Activated CD4-positive, alpha-beta T cell treated with anti-CD3 and anti-CD28 coated beads, Interleukin-2, amount 10 ng/mL, durations not matched to agents 7 days and 5 days (primary cell): ENCODE data around the gene ARL5A. TPM values are rescaled to one million over a fixed set of nuclear protein-coding genes. Genes with fewer than 3 reads are reported as not detected.
A peak's percentile ranks its signal among the peaks of the same experiment; 100 is the strongest.

Source experiments
- CTCF ChIA-PET: fragments of 350-600 bp; sonication (Branson Sonifier 250); formaldehyde crosslinking; loops from one replicate; lab custom pipeline; 2021; ENCODE audit warnings: antibody characterized with exemption; lab: Charles Lee
- POLR2A ChIA-PET: fragments of 350-600 bp; sonication (Branson Sonifier 250); formaldehyde crosslinking; loops from one replicate; lab custom pipeline; 2021; ENCODE audit warnings: antibody characterized with exemption; lab: Charles Lee
- DNase-seq: peaks from one replicate; pipeline ENCODE4 v3.0.0-alpha.2; 2020
- H3K27ac Mint-ChIP-seq: one replicate; pipeline ENCODE4 v1.8.0; 2021; ENCODE audit warnings: mild to moderate bottlenecking, moderate library complexity, mixed read lengths
- H3K27me3 Mint-ChIP-seq: one replicate; pipeline ENCODE4 v1.8.0; 2021; ENCODE audit warnings: mixed read lengths
- H3K36me3 Mint-ChIP-seq: one replicate; pipeline ENCODE4 v1.8.0; 2021; ENCODE audit warnings: low read depth, mixed read lengths
- H3K4me1 Mint-ChIP-seq: one replicate; pipeline ENCODE4 v1.8.0; 2021; ENCODE audit warnings: mixed read lengths
- H3K4me3 Mint-ChIP-seq: one replicate; pipeline ENCODE4 v1.8.0; 2021; ENCODE audit warnings: mild to moderate bottlenecking, moderate library complexity, mixed read lengths
- H3K9me3 Mint-ChIP-seq: one replicate; pipeline ENCODE4 v1.8.0; 2021; ENCODE audit warnings: mixed read lengths
- total RNA-seq, 2 experiments: library from RNA; stranded (reverse); gene quantifications; one replicate each; pipeline ENCODE4 v1.2.3, GENCODE V29; 2021

The ARL5A gene
- total RNA-seq, 2 experiments from 2014 or later: 47.4 to 49.0 TPM

- peaks cover 1% of the 10 kb centered on the region for H3K27me3 Mint-ChIP-seq
- CTCF ChIA-PET: interaction anchor here (1.5 kb wide), 1 partner anchor 9 kb away, joined by 3 read pairs; no protein-coding TSS in a partner anchor
- peak overlapping the region; percentile 90 for H3K27ac Mint-ChIP-seq
- peaks cover 9% of the 10 kb centered on the region for H3K36me3 Mint-ChIP-seq
- H3K9me3 Mint-ChIP-seq: no peaks in the 10 kb centered on the region
- POLR2A ChIA-PET: no interaction called here
- H3K4me3 Mint-ChIP-seq: peak overlapping the region; percentile 97
- peaks cover 35% of the 10 kb centered on the region for H3K4me1 Mint-ChIP-seq
- no peak for DNase-seq
These were observed 686 bp upstream of the ARL5A start for GRCh38 chr2:151828890-151829324.

- Mint-ChIP-seq H3K27me3 (no peaks in the 10 kb centered on the region), H3K4me1 (peaks cover 43% of the 10 kb centered on the region), H3K27ac (peak overlapping the region; percentile 88), H3K9me3 (no peaks in the 10 kb centered on the region), H3K36me3 (peaks cover 9% of the 10 kb centered on the region), H3K4me3 (peak overlapping the region; percentile 97)
- peak; percentile 33 for DNase-seq
- CTCF ChIA-PET: interaction anchor here (0.7 to 1.5 kb wide), 5 partner anchors 8 to 313 kb away, joined by 3 read pairs; no protein-coding TSS in a partner anchor
- POLR2A ChIA-PET: interaction anchor here (0.6 kb wide), 1 partner anchor 344 kb away, joined by 9 read pairs; no protein-coding TSS in a partner anchor
These were observed 568 bp downstream of the ARL5A start for GRCh38 chr2:151827564-151828142.

GRCh38 chr2:151826737-151827157 is 1.5 kb downstream of the ARL5A start:
- POLR2A ChIA-PET: no interaction called here
- DNase-seq: peak; percentile 9
- H3K36me3 Mint-ChIP-seq: peaks cover 9% of the 10 kb centered on the region
- peaks cover 47% of the 10 kb centered on the region for H3K4me1 Mint-ChIP-seq
- peak overlapping the region; percentile 97 for H3K4me3 Mint-ChIP-seq
- CTCF ChIA-PET: interaction anchor here (0.5 kb wide), 1 partner anchor 912 kb away, joined by 4 read pairs; no protein-coding TSS in a partner anchor
- H3K27me3 Mint-ChIP-seq: no peaks in the 10 kb centered on the region
- peak overlapping the region; percentile 88 for H3K27ac Mint-ChIP-seq
- H3K9me3 Mint-ChIP-seq: no peaks in the 10 kb centered on the region

- ChIA-PET CTCF (no interaction called here), POLR2A (no interaction called here)
- H3K36me3 Mint-ChIP-seq: peaks cover 20% of the 10 kb centered on the region
- no peaks in the 10 kb centered on the region for H3K9me3 Mint-ChIP-seq
- no peak overlapping the region for H3K27ac Mint-ChIP-seq
- H3K27me3 Mint-ChIP-seq: no peaks in the 10 kb centered on the region
- H3K4me3 Mint-ChIP-seq: no peak overlapping the region
- H3K4me1 Mint-ChIP-seq: peaks cover 60% of the 10 kb centered on the region
- no peak for DNase-seq
These were observed 3.3 kb downstream of the ARL5A start for GRCh38 chr2:151824886-151825285.

- POLR2A ChIA-PET: no interaction called here
- no peak for DNase-seq
- peaks cover 27% of the 10 kb centered on the region for H3K36me3 Mint-ChIP-seq
- H3K9me3 Mint-ChIP-seq: no peaks in the 10 kb centered on the region
- H3K4me1 Mint-ChIP-seq: peaks cover 57% of the 10 kb centered on the region
- no peak overlapping the region for H3K27ac Mint-ChIP-seq
- CTCF ChIA-PET: no interaction called here
- H3K27me3 Mint-ChIP-seq: no peaks in the 10 kb centered on the region
- no peak overlapping the region for H3K4me3 Mint-ChIP-seq
These were observed 4.6 kb downstream of the ARL5A start for GRCh38 chr2:151823651-151824050.

- no peaks in the 10 kb centered on the region for H3K9me3 Mint-ChIP-seq
- POLR2A ChIA-PET: no interaction called here
- DNase-seq: no peak
These were observed 8.3 kb downstream of the ARL5A start for GRCh38 chr2:151819920-151820319.

GRCh38 chr2:151817929-151818328 is 10.3 kb downstream of the ARL5A start:
- H3K4me1 Mint-ChIP-seq: peaks cover 24% of the 10 kb centered on the region

More at GRCh38 chr2:151819920-151820319, 8.3 kb downstream of the ARL5A start:
- peaks cover 34% of the 10 kb centered on the region for H3K36me3 Mint-ChIP-seq
- peaks cover 34% of the 10 kb centered on the region for H3K4me1 Mint-ChIP-seq
- no peak overlapping the region for H3K27ac Mint-ChIP-seq
- H3K4me3 Mint-ChIP-seq: no peak overlapping the region
- H3K27me3 Mint-ChIP-seq: no peaks in the 10 kb centered on the region
- CTCF ChIA-PET: interaction anchor here (0.6 to 1.2 kb wide), 3 partner anchors 8 to 1879 kb away, joined by 3 to 5 read pairs (median 4); partner anchors contain the start of gene ARL5A

DNA sequence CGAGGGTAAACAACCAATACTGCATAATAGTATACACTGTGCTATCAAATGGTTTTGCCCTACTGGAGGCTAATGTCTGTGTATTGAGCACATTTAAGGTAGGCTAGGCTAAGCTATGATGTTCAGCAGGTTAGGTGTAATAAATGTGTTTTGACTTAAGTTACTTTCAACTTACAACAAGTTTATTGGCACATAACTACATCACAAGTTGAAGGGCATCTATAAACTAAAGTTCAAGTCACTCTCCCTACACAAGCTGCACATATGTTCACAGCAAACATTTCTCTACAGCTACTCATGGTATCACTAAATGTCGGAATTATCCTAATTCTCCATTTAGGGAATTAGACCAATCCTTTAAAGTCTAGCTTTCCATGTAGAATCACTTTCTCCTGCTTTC is 11.4 kb downstream of the ARL5A start:
- Mint-ChIP-seq H3K36me3 (peaks cover 50% of the 10 kb centered on the region), H3K4me1 (peaks cover 17% of the 10 kb centered on the region), H3K27me3 (no peaks in the 10 kb centered on the region), H3K9me3 (no peaks in the 10 kb centered on the region), H3K4me3 (no peak overlapping the region), H3K27ac (no peak overlapping the region)
- CTCF ChIA-PET: interaction anchor here (0.7 to 1.7 kb wide), 3 partner anchors 11 to 28 kb away, joined by 3 to 6 read pairs (median 3); partner anchors contain the start of gene ARL5A
- POLR2A ChIA-PET: no interaction called here
- DNase-seq: no peak

More at GRCh38 chr2:151817929-151818328, 10.3 kb downstream of the ARL5A start:
- ChIA-PET CTCF (no interaction called here), POLR2A (no interaction called here)
- peaks cover 43% of the 10 kb centered on the region for H3K36me3 Mint-ChIP-seq
- DNase-seq: no peak
- H3K27me3 Mint-ChIP-seq: no peaks in the 10 kb centered on the region
- H3K27ac Mint-ChIP-seq: no peak overlapping the region
- no peak overlapping the region for H3K4me3 Mint-ChIP-seq
- no peaks in the 10 kb centered on the region for H3K9me3 Mint-ChIP-seq

GRCh38 chr2:151815821-151816489 is 12.3 kb downstream of the ARL5A start:
- DNase-seq: no peak
- no peak overlapping the region for H3K4me3 Mint-ChIP-seq
- H3K9me3 Mint-ChIP-seq: no peaks in the 10 kb centered on the region
- POLR2A ChIA-PET: no interaction called here
- no peak overlapping the region for H3K27ac Mint-ChIP-seq
- H3K36me3 Mint-ChIP-seq: peaks cover 50% of the 10 kb centered on the region
- peaks cover 11% of the 10 kb centered on the region for H3K4me1 Mint-ChIP-seq
- CTCF ChIA-PET: interaction anchor here (1.4 to 1.7 kb wide), 2 partner anchors 12 to 28 kb away, joined by 3 read pairs; partner anchors contain the start of gene ARL5A
- no peaks in the 10 kb centered on the region for H3K27me3 Mint-ChIP-seq

DNA sequence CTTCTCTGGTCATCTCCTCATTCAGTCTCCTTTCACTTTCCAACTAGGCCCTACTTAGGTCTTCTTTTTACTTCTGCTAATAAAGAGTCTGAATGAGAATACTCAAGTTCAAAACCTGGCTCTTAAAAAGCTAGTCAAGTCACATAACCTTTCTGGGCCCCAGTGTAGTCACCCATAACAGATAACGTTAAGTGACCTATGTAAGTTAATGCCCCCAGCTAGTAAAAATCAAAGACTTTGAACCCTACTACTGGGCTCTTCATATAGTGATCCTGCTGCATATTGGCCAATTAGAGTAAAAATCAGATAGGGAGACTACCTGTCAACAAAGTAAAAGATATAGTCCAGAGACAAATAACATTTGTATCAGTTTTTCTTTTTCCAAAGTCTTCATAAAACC is 17.7 kb downstream of the ARL5A start:
- H3K27me3 Mint-ChIP-seq: no peaks in the 10 kb centered on the region
- ChIA-PET POLR2A (no interaction called here), CTCF (interaction anchor here (1.5 kb wide), 1 partner anchor 9 kb away, joined by 5 read pairs; no protein-coding TSS in a partner anchor)
- peaks cover 11% of the 10 kb centered on the region for H3K4me1 Mint-ChIP-seq
- no peak for DNase-seq
- no peaks in the 10 kb centered on the region for H3K9me3 Mint-ChIP-seq
- H3K4me3 Mint-ChIP-seq: no peak overlapping the region
- H3K36me3 Mint-ChIP-seq: peaks cover 32% of the 10 kb centered on the region
- no peak overlapping the region for H3K27ac Mint-ChIP-seq

DNA sequence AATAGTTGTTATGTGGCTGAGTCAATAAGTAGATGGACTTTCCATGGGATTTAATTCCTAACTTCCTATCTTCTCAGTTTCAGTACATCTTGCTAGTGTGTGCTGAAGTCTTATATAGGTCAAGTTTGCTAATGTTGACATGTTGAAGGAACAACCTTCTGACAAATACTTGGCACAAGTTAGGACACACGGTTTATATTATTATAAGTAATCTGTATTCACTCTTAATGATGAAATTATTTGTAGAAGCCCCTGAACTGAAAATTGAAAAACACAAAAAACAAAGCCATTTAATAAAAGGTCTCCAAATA is 19.2 kb downstream of the ARL5A start:
- Mint-ChIP-seq H3K36me3 (peaks cover 28% of the 10 kb centered on the region), H3K4me3 (no peak overlapping the region), H3K27ac (peak overlapping the region; percentile 38), H3K4me1 (peaks cover 11% of the 10 kb centered on the region), H3K9me3 (no peaks in the 10 kb centered on the region), H3K27me3 (no peaks in the 10 kb centered on the region)
- DNase-seq: no peak
- POLR2A ChIA-PET: no interaction called here
- CTCF ChIA-PET: interaction anchor here (1.0 kb wide), 1 partner anchor 9 kb away, joined by 3 read pairs; no protein-coding TSS in a partner anchor

GRCh38 chr2:151808258-151809072 is 19.8 kb downstream of the ARL5A start:
- Mint-ChIP-seq H3K4me1 (peaks cover 11% of the 10 kb centered on the region), H3K9me3 (no peaks in the 10 kb centered on the region), H3K27me3 (no peaks in the 10 kb centered on the region), H3K4me3 (no peak overlapping the region), H3K36me3 (peaks cover 25% of the 10 kb centered on the region), H3K27ac (peak overlapping the region; percentile 38)
- ChIA-PET CTCF (interaction anchor here (1.0 kb wide), 1 partner anchor 8 kb away, joined by 3 read pairs; no protein-coding TSS in a partner anchor), POLR2A (no interaction called here)
- DNase-seq: no peak
